Measurements from ENCODE around the gene ERICH6.
A peak's percentile ranks its signal among the peaks of the same experiment; 100 is the strongest.

The ERICH6 gene

DNA sequence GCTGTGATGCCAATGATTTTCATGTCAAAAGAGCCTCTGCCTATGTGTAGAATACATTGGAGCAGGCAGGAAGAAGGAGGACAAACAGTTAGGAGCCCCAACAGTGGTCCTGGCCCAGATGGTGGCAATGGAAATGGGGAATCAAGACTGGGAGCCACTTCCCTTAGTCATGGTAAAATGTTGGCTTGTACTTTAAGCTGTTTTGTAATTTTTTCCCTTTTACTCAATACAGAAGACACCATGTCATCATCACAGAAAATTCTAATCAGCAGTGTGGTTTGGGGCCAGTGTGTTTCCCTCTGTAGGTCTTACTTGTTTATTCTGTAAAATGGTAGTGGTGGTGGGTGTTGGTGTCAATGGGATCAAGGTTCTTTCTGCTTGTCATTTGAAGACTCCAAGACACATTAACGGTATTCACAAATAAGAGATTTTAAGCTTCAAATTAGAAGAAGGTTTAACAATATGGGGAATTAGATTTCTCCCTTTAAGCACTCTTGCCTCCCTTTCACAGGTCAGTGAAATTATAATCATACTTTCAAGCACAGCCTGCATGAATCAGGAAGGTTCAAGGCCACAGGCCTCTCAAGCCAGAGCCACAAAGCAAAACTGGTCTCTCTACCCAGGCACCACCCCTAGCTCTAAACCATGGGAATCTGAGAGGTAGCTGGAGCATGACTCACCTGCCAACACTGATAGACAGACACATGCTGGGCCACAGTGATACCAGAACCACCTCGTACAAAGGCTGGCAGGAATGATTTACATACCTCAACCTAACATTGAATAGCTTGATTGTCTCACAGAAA is 34.4 kb upstream of the ERICH6 start:
- no peak overlapping the region for H3K4me3 ChIP-seq (ENCODE audit: low read depth, low read length)
- DNase-seq (ENCODE audit: low read depth): no peak

DNA sequence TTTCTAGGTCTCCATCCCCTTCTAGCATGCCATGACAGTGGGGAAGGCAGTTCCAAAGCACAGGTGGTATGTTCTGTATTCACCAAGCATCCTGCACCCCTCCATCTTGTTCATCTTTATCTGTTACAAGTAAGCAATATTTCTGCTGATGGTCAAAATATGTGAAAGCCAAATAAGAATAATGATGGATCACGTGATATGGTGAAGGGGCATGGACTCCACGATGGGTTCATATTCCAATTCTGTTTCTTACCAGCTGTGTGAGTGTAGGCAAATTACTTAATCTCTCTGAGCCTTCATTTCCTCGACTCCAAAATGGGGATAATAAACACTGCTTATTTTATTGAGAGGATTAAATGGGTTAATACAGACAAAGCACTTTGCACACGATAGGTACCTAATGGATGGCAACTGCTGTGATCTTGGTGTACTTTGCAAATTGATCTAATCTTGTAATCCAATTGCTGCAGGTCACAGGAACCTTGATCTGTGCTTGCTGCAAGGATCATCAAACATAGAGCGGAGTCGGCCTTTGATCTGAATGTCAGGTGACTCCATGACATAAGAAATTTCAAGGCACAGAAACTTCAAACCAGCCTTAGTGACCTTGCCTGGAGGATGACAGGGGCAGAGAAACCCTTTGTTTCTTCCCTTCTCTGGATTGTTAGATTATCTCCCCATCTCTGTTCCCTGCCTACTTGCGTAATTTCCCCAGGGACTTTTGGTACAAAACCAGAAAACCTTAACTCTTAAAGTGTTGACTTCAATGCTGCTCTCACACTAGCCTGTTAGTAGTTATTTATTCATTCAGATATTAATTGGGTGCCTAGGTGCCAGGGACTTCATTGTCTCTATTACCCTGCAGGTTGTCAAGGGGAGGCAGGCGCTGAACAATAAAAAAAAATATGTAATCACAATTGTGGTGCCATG is 33.4 kb upstream of the ERICH6 start:
- no peak for DNase-seq (ENCODE audit: low read depth)
- H3K4me3 ChIP-seq (ENCODE audit: low read depth, low read length): no peak overlapping the region

DNA sequence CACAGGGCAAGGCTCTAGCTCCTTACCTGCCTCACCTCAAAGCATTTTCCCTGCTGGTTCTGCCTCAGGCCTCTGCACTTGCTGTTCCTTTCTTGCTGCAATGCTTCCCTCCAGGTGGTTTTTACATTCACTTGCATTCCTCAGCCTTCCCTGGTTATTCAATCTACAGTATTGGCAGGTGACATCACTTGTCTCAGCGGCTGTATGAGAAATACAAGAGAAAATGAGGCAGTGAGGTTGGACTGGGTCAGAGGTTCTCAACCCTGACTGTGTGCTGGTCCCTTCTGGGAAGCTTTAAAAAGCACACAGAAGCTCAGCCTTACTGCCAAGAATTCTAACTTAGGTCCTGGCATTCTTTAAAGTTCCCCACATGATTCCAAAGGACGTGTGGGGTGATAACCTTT is 32.6 kb upstream of the ERICH6 start:
- no peak overlapping the region for H3K4me3 ChIP-seq (ENCODE audit: low read depth, low read length)
- DNase-seq (ENCODE audit: low read depth): no peak

DNA sequence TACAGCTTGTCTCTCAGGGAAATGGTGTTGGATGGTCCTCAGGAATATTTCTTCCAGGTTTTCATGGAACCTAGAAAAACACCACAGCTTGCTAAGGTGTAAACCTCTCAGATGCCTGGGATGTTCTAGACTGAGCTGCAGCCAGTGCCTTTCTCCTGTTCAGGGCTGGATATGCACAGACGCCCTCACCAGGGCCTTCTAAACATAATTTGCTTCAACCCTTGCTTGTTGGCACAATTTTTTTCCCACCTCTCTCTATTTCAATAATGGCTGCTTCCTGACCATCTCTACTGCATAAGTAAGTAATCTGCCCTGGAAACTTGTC is 31.0 kb upstream of the ERICH6 start:
- DNase-seq (ENCODE audit: low read depth): no peak
- H3K4me3 ChIP-seq (ENCODE audit: low read depth, low read length): no peak overlapping the region

DNA sequence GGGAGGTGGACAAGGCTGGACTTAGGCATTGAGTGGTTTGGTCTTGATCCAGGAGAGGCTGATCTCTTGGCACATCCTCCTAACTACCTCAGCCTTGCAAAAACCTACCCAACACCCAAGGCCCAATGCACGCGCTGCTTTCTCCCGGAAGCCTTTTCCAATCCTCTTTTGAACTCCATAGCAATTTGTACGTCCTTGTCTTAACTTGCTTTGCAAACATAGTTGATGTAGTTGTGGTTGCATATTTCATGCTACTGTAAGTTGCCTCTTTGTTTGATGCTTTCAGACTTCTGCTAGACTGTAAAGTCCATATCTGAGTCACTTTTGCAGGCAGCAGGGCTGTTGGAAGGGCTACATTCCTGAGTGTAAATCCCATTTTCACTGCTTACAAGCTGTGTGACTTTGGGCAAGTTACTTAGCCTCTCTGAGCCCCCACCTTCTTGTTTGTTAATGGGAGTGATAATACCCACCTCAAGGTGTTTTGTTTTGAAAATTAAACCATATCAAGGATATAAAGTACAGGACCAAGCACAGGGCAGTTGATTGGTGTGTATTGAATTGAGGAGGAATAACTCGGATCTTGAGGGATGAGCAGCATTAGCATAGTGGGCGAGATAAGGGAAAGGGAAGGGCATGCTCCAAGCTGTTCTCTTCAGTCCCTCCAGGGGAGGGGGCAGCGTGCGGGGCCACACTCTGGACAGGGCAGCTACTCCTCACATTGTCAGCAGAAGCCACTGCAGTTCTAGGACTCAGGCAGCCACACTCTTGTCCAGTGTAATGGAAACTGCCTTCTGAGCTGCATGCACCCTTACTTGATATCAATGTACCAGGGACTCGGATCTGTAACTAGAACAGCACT is 30.4 kb upstream of the ERICH6 start:
- no peak for DNase-seq (ENCODE audit: low read depth)

DNA sequence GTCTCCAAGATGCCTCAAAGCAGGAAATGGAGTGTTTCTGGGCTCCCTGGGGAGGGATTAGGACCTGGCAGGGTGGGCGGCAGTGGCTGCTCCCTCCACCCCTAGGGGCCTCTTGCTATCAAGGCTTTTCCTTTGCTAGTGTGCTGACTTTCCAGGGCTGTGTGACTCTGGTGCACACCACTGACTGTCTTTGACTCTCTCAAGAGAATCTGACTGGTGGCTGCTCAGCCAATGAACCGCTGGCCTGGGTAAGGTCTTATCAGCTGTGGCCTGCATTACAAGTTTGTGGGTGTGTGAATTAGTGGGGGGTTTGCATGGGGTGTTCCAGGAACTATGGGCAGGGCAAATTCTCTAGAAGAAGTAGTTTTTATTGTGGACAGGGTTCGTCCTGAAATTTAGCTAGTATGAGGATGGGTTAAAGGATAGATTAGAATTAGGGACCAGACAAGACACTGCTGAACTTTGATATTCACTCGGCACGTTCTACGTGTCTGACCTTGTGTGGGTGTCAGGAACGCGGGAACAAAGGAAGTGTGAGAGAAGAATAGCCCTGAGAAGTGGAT is 29.7 kb upstream of the ERICH6 start:
- H3K4me3 ChIP-seq (ENCODE audit: low read depth, low read length): no peak overlapping the region
- DNase-seq (ENCODE audit: low read depth): no peak

More for the DNA sequence above, 30.4 kb upstream of the ERICH6 start:
- no peak overlapping the region for H3K4me3 ChIP-seq (ENCODE audit: low read depth, low read length)

DNA sequence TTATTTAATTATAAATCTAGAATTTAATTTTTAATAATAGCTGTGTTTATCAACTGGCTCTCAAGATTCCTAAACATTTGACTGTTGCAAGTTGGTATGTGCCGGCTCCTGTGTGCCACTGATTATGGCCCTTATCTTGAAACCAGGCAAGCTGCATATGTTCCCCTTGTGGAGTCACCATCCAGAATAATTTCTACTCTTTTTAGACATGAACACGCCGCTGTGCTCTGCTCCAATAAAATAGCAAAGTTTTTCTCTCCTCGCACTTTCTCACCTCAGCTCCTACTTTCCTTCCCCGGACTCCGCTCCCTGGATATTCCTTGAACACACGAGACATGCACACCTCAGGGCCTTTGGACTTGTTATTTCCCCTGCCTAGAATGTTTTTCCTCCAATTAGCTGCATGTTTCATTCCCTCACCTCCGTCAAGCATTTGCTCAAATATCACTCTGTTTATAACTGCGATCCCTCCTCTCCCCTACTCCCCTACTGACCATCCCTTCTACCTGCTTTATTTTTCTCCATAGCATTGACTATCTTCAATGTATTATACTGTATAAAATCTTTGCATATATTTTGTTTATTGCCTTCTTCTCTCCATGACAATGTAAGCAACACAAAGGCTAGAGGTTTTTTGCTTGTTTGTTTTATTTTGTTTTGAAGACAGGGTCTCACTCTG is 26.1 kb upstream of the ERICH6 start:
- DNase-seq (ENCODE audit: low read depth): no peak
- H3K4me3 ChIP-seq (ENCODE audit: low read depth, low read length): no peak overlapping the region

DNA sequence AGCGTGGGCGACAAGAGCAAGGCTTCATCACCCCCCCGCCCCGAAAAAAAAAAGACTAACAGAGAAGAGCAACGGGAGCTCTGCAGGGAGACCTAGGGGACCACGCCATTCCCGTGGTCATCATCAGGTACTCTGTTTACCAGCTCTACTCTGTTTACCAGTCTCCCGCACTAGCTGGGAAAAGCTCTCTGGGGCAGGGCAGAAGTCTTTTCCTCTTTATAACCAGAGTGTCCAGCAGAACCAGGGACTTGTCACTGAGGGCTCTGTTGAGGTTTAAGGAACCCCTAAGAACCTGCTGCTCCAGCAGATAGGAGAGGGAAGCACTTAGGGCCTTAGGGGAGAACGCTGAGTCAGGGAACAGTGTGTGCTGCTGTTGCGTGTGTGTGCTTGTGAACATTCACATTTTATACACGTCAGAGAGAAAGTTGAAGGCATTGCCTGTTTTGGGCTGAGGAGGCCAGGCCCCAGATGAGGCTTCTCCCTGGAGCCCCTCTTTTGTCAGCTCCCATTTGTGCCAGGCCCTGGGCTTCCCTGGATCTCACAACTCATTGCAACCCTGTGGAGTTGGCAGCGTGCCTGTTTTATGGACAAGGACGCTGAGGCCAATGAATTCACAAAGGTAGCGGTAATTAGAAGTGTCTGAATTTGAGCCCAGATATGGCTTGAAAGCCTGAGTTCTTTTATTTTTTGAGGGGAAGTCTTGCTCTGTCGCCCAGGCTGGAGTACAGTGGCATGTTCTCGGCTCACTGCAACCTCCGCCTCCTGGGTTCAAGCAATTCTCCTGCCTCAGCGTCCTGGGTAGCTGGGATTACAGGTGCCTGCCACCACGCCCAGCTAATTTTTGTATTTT is 24.2 kb upstream of the ERICH6 start:
- no peak overlapping the region for H3K4me3 ChIP-seq (ENCODE audit: low read depth, low read length)
- no peak for DNase-seq (ENCODE audit: low read depth)

DNA sequence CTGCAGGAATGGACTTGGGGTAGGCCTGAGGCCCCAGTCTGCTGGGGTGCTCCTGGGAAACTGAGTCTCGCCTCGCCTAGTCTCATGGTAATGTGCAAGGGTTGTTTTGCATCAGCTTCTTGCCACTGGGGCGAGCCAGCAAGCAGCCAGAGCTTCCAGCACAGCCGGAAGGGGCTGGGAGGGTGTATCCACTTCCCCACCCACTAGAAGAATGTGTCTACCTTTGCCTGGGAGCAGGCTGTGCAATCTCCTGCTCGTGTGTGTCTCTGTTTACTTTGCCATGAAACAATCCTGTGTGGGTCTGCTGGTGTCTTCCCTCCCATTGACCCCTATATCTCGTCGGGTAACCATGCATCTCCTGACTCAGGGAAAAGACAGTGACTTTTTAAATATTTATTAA is 21.8 kb upstream of the ERICH6 start:
- no peak overlapping the region for H3K4me3 ChIP-seq (ENCODE audit: low read depth, low read length)
- no peak for DNase-seq (ENCODE audit: low read depth)

DNA sequence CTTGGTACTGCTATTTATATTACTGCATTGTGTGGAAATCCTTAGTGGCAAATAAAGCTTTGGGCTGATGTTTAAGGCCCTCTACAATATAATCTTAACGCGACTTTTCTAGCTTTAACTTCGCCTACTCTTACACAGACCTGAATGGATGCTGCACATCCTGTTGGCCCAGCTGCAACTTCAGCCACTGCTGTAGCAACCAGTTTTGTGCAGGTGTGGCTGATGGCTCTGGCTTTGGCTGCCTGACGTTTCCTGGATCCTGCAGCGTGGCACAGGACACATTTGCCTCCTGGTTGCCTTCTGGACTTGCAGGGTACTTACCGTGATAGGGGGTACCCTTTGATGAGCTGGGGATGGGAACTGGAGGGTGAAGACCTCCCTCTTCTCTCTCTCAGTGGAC is 20.2 kb upstream of the ERICH6 start:
- no peak for DNase-seq (ENCODE audit: low read depth)
- H3K4me3 ChIP-seq (ENCODE audit: low read depth, low read length): no peak overlapping the region

DNA sequence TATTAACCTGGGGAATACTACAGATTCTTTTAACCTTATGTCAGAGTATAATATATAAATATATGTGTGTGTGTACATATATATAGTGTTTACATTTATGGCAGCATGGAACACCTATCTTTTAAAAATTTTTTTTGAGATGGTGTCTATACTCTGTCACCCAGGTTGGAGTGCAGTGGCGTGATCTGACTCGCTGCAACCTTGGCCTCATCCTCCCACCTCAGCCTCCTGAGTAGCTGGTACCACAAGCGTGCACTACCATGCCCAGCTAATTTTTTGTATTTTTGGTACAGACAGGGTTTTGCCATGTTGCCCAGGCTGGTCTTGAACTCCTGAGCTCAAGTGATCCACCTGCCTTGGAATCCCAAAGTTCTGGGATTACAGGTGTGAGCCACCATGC is 18.5 kb upstream of the ERICH6 start:
- H3K4me3 ChIP-seq (ENCODE audit: low read depth, low read length): no peak overlapping the region
- DNase-seq (ENCODE audit: low read depth): no peak

DNA sequence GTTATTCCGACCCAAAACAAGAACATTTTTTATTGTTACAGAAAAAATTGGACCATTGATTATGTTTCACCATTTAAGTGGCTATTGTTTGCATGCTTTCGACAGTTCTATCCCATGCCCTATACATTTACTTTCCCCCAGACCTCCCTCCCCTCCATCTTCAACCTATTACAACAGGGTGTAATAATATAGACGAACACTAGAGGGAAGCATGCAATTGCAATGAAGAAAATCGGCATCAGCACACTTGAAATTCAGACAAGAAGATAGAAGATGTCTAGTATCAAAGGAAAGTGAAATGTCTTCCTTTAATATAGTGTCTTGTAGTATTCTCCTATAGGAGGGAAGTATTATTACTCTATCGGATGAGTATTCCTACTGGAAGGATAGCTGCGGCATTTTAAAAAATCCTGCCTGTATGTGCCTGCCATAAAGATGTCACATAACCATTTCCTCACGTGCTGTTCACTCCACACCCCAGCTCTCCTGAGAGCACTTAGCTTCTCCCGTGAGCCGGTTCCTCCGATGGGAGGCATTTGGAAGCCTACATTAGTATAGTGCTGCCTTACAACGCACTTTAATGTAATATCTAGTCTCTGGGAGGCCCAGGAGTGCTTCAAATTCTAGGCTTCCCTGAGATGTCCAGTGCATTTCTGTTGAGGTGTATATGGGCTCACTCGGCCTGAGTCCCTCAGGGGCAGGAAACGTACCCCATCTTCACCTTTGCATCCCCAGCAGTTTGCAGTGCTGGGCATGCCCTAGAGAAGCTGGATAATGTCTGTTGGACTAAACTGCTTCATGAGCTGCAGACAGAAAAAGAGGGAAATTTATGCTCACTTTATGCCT is 17.8 kb upstream of the ERICH6 start:
- H3K4me3 ChIP-seq (ENCODE audit: low read depth, low read length): no peak overlapping the region
- DNase-seq (ENCODE audit: low read depth): no peak

DNA sequence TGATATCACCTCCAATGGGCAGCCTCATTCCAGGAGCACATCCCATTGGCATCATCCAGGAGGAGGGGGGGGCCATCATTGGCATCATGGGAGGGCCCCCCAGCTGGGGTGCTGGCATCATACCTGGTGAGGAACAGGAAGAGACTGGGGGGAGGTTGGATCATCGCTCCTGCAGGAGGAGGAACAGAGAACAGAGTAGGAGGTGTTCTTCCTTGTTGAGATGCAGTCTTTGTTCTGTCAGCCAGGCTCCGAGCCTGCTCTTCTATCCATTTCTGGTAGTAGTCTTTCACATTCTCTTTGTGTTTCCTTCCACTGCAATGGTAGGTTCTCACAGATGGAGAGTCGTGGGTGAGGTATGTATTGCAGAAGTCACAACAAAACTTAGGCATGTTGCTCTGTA is 16.7 kb upstream of the ERICH6 start:
- H3K4me3 ChIP-seq (ENCODE audit: low read depth, low read length): no peak overlapping the region
- DNase-seq (ENCODE audit: low read depth): no peak

DNA sequence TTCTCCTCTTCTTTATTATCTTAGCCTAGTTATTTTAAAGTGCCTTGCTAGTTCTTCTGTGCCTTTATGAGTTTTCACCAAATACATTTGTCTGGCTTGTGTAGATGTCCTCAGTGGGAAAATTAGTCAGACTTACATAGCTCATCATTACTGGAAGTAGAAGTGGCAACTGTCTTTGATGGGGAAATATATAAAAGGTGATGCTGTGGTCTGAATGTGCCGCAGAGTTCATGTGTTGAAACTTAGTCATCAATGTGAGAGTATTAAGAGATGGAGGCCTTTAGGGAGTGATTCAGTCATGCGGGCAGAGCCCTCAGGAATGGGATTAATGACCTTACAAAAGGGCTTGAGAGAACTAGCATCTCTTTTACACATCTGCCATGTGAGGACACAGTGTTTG is 6.4 kb upstream of the ERICH6 start:
- H3K4me3 ChIP-seq (ENCODE audit: low read depth, low read length): no peak overlapping the region
- DNase-seq (ENCODE audit: low read depth): no peak

DNA sequence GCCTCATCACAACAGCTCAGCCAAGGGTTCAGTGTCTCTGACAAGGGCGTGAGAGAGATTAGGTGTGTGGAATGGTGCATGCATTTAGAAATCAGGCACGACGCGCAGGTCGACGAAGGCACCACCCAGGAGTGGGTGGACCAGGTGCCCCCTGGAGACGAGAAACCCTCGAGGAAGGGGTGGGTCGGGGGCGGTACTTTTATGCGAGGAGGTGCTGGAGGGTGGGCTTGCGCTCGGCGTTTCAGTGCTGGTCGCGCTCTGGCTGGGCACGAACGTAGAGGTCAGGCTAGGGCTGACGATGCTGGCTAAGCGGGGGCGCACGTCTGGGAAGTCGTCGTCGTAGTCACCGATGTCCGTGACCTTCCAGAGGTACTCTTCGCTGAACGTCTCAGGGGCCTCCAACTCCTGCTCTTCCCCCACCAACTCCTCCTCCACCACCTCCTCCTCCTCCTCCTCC is 393 bp downstream of the ERICH6 start:
- no peak for DNase-seq (ENCODE audit: low read depth)
- H3K4me3 ChIP-seq (ENCODE audit: low read depth, low read length): peak overlapping the region; percentile 66

DNA sequence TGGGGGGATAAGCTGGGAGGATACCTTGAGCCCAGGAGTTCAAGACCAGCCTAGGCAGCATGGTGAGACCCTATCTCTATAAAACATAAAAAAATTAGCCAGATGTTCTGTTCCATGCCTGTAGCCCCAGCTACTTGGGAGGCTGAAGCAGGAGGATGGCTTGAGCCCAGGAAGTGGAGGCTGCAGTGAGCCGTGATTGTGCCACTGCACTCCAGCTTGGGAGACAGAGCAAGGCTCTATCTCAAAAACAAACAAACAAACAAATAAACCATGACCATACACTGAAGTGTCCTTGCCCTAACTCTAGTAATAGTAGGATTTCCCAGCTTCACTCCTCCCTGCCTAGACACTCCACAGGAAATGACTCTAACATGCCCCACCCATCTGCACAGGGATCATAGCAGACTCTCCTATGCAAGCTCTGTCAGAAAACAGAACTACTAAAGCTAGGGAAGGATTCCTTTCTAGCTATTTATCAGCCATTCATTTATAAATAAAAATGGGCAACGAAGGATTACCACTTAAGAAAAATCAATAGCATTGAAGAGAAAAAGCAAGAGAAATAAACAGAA is 4.6 kb downstream of the ERICH6 start:
- no peak for DNase-seq (ENCODE audit: low read depth)
- H3K4me3 ChIP-seq (ENCODE audit: low read depth, low read length): no peak overlapping the region

DNA sequence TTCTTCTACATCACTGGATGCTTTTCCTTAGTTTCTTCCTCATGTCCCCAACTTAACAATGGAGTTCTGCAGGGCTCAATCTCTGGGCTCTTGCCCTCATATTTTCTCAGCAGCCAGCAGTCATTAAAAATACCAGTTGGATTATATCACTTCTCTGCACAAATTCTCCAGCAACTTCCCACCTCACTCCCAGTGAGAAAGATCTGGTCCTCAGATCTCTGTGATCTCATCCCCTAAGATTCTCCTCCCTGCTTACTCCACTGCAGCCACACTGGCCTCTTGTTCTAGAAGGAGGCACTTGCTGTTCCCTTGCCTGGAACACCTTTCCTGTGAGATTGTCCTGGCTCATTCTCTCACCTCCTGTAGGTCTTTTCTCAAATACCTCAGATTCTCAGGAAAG is 6.1 kb downstream of the ERICH6 start:
- no peak for DNase-seq (ENCODE audit: low read depth)
- H3K4me3 ChIP-seq (ENCODE audit: low read depth, low read length): no peak overlapping the region
